Measurements from ENCODE around the gene SHOC2.

SHOC2 gene

GRCh38 chr10:111039522-111039921 is 120.1 kb downstream of the SHOC2 start:
- DNase-seq, result no peak

- DNase-seq, result no peak
Measured at GRCh38 chr10:111057006-111057405, 137.6 kb downstream of the SHOC2 start.

Data from amygdala (tissue), 56 donors.